ENCODE results near the gene CALCR.
"Not testable (repeated sequence)": the region's sequence is repeated elsewhere in the genome, so short reads cannot be mapped to it uniquely, and the experiment has no call there.

Gene CALCR

DNA sequence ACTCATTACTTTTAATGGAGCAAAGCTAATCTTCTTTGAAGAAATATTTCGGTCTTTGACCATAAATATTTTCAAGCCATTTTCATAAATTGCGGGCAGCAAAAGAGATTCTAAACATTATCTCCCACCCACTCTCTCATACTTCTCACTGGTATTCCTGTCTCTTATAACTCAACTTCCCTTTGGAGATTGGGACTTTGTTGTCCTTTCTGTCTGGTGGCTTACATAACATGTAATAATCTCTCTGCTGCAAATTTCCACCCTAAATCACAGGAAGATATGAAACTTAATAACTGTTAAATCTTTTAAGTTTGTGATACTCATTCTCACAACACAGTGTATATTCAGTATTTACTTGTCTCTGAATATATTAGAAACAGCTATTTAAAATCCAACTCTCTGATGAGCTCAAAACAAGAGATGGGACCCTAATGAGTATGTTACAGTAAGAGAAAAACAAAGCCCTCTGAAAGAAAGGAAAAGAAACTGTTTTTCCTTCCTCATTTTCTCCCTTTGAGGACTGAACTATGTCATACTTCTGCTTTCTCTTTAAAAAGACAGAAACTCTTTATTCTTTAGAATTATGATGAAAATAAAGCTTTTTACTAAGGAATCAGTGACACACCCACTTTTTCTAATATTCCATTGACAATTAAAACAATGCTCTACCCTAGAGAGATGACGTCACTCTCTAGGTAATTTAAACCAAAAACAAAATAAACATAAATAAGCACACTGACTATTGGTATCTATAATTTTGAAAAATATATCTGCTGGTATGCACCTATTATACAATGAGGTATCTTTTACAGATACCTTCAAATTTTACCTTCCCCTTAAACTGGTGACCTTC lies 14.7 kb downstream of the CALCR start:
- DNase-seq: no peak

GRCh38 chr7:93558705-93559614 lies 15.6 kb downstream of the CALCR start:
- no peak for DNase-seq

DNA sequence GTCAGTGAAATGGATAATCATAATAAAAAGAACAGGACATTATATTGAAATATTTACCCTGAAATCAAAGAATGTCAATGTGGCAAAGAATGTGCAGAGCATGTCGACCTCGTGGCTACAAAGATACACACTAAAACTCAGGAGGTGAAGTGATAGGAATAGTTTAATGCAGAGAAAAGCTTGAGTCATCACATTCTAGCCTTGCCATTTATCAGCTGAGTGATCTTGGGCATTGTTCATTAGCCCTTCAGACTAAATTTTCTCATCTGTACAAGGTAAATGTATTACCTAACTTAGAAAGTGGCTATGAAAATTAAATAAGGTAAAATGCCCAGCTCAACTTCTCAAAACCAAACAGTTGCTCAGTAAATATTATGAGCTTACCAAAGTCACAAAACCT lies 22.6 kb downstream of the CALCR start:
- DNase-seq: no peak

DNA sequence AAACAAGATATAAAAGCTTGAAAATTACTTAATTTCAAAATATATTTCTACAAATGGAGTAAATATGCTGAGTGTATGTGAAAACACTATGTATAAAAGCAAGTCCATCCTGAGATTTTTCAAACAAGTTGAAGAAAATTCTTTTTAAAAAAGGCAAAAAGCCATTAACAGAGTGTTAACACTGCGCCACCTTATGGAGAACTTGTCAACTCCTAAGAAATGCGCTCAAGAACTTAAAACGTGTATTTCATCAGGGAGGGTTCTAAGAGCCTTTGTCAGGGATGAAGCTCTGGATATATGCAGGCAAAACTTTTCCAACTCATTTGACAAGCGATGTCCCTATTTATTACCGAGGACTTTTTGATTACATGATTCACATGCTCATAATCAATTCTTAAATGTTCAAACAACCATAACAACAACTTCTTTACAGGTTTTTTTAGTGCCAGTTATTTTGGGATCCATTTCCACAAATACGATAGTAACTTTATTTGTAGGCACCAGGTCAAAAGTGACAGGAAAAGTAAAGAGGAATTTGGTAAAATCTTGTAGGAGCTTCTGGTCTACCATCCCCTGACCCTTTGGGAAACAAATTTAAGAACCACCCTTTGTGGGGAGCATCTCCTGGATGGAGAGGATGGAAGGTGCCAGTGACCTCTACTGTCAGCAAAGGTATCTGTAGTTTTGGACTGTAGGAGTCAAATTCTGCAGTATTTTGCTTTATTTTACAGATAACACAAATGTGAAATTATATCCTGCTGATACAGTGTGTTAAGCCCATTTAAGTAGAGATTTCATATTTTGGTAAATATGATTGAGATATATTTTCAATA lies 23.2 kb downstream of the CALCR start:
- DNase-seq: no peak

DNA sequence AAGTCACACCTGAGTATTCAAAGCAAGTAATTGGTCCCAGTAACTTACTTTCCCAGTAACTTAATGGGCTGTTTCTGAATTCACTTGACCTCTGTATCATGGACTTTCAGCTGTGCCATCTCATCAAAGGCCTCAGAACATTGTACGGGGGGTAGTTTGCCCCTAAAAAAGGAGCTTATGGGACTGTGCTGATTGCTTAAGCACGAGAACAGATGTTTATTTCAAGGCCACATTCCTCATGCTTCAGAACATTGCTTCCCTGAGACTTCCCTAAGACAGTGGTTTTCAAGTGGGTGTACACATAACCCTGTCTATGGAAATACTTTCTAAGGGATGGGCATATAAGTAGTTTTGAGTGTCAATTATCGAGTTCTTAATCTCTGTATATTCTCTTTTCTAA lies 26.8 kb downstream of the CALCR start:
- DNase-seq: no peak

- no peak for DNase-seq
Measured at GRCh38 chr7:93544691-93545090, 29.8 kb downstream of the CALCR start.

DNA sequence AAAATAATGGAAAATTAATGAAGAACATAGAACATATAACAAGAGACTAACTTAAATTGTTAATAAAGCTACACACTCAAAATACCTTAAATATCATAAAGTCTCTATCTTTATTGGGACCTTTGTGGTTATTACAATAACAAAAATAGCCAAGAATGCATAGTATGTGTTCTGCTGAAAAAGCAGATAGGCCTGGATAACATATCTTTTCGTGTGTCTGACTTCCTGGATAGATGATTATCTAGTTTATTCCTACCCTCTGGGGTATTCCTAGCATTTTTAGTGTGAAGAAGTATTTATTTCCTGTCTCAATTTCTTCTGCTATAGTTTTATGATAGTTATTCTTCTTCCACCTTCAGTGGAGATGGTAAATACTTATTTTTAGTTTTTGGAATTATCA lies 36.5 kb downstream of the CALCR start:
- DNase-seq: no peak

GRCh38 chr7:93535616-93536015 lies 38.9 kb downstream of the CALCR start:
- DNase-seq: no peak

DNA sequence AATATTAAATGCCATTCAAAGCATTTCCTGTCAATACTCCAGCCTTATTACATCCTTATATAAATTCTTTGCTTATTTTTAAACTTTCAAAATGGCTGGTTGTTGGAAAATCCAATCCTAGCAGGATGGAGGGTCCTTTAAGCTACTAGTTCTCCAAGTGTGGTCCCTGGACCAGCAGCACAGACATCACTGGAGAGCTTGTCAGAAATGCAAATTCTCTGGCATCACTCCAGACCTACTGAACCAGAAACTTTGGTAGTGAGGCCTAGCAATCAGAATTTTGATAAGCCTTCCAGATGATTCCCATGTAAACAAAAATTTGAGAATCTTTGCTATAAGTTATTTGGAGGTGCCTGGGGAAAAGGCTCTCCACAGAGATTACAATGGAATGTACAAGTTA lies 43.8 kb downstream of the CALCR start:
- DNase-seq: no peak

GRCh38 chr7:93516834-93517233 lies 57.7 kb downstream of the CALCR start:
- DNase-seq: no peak

- no peak for DNase-seq
Measured at GRCh38 chr7:93515144-93515543, 59.4 kb downstream of the CALCR start.

- no peak for DNase-seq
Measured at GRCh38 chr7:93509303-93509702, 65.2 kb downstream of the CALCR start.

GRCh38 chr7:93503088-93503487 lies 71.4 kb downstream of the CALCR start:
- DNase-seq: no peak

DNA sequence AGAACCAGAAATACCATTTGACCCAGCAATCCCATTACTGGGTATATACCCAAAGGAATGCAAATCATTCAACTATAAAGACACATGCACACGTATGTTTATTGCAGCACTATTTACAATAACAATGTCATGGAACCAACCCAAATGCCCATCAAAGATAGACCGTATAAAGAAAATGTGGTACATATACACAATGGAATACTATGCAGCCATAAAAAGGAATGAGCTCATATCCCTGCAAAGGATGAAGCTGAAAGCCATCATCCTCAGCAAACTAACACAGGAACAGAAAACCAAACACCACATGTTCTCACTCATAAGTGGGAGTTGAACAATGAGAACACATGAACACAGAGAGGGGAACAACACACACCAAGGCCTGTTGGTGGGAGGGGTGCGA lies 82.7 kb downstream of the CALCR start:
- DNase-seq: not testable (repeated sequence)

DNA sequence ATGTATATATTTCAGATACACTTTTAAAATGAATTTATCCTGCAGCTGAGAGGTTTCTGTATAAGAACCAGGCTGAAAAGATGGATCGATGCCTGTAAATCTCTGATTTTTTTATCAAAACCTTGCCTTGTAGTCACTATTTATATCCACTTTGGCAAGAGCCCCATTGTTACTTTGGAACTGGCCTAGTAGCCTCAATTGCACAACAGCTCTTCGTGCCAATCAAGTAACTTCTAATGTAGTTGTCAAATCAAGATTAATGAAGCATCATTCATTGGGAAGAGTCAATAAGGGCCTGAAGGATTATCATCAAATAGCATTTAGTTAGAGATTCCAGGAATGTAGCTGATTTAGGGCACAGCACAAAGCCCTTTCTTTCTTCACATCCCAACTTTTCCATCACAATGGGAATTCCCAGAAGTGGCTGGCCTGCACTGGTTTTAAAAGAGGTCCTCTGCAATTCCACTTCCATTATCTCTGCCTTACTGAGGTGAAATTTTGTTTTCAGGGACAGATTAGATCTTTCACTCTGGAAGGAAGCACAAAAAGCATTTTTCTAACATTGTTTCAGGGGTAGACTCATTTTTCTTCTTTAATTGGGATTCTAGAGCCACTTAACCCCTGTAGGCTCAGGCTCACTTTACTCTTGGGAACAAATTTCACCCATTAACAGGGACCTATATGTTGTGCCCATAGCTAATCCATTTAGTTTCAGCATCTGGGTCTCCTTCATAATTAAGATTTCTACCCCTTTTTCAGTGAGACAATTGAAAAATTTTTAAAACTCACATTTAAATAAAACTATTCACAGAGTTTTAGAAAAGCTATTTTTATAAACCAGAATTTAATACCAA lies 97.8 kb downstream of the CALCR start:
- no peak for DNase-seq

- no peak for DNase-seq
Measured at GRCh38 chr7:93475811-93476210, 98.7 kb downstream of the CALCR start.

GRCh38 chr7:93471456-93471855 lies 103.1 kb downstream of the CALCR start:
- DNase-seq: no peak

DNA sequence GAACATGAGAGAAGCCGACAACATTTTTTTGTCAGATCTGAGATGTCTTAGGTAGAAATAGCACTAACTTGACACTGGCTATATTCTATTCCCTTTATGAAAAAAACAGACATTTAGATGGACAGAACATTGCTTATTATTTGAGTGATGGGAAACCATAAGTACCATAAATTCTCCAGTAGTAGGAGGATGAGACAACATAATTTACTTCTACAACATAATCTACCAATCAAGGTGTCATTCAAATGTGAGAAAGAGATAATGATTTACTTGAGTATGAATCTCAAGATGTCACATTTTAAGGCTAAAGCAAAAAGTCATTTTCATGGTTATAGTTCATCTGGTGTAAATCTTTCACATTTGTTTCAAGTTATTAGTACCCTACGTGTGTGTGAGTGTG lies 110.8 kb downstream of the CALCR start:
- DNase-seq: no peak

DNA sequence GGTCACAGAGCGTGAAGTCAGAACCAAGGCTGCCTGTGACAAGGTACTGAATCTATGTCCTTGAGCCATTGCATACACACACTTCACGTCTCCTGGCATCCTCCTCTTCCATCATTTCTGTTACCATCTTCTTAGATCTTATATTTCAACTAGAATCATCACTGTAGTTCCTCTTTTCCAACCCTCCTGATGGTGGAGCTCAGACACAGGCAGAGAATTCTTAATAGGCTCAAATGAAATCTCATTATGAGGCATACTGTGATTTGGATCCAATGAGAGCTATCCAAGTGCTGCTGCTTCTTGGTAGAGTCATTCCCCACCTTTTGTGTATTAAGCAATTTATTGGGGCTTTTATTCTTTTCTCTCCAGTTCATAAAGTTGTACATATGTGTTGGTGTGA lies 113.2 kb downstream of the CALCR start:
- DNase-seq: no peak

DNA sequence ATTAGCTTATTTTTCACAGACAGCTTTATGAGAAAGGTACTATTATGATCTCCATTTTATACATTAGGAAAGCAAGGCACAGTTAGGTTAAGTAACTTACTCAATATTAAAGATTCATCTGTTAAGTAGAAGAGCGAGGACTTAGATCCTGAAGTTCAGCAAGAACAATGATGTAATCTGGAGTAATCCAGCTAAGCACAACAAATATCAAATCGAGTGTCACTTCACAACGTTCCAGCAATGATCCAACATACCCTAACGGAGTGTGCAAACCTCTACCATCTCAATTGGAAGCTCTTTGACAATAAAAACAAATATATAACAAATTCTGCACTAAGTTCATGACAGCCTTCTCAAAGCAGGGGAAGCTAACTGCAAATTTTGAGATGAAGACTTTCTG lies 121.3 kb downstream of the CALCR start:
- DNase-seq: no peak

DNA sequence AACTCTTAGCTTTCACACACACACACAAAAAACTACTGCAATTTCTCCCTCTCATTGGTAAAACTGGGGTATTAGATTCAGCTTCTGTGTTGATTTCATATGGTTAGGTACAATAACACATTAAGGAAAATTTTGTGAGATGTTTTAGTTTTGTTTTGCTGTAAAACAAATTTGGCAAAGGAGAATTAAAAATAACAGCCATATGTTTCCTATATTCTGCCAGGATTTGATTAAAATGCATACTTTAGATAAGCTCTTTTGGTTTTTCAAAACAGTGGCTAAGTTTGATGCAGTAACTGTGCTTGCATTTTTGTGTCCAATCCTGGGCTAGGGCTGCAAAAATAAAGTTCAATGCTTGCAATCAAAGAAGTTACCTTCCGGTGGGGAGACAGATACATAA lies 126.3 kb downstream of the CALCR start:
- no peak for DNase-seq

DNA sequence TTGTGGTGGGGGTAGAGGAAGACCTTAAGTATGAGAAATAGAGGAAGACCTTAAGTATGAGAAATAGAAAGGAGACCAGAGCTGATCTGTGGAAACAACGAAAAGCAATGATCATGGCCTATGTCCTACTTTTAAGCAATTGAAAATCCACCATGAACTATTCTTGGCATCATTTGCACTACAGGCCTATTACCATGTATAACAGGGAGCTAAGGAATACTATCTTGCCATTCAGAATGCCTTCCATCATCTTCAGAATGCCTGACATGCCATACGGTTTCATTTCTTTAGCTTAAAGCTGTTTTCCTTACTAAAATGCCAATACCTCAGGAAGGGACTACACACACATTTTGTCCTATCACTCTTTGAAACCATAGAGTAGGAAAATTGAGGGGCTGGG lies 127.0 kb downstream of the CALCR start:
- DNase-seq: no peak

All from T-helper 9 cell (primary cell).